Measurements from ENCODE around the gene ATXN1.

DNA sequence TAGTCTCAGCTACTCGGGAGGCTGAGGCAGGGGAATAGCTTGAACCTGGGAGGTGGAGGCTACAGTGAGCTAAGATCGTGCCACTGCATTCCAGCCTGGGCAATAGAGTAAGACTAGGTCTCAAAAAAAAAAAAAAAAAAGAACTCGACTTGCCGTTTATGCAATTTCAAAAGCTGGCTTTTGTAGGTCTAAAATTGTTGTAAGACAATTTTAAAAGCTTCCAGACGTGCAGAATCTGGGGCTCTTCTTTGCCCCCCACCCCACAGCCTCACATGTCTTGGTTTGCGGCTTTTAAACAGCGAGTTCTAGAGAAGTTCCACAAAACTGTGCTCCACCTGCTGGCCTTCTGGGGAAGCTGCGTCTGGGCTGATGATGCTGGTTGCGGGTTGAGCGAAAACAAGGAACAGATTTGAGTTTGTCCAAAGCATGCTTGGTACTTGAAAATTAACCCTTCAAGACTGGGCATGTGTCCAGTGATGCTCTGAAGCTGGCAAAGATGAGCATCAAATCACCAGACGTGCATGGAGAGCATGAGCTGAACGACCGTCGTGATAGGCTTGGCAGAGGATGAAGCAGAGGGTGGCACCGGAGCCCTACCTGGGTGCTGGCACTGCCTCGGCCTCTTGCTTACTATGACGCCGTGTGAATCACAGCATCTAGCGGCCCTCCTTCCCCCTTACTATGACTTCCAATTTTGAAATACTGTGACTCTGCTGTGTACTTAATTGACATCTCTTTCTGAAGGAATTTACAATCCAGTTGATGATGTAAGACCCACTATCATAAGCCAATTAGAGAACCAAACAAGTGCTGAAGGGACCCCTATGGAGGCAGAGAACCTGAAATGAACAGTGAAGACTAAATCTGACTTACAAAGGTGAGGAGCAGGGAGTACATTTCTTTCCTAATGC lies 351.5 kb downstream of the ATXN1 start:
- TF ChIP-seq CTCF (IDR thresholded peaks at IDR 0.05) (peak; percentile 74 to 84 (median 75)), POLR2A (IDR thresholded peaks at IDR 0.05) (no peak), POLR2AphosphoS5 (IDR thresholded peaks at IDR 0.05) (no peak), EP300 (IDR thresholded peaks at IDR 0.05; ENCODE audit: low read depth) (no peak)

All from transverse colon (tissue), 4 donors.